Measurements from ENCODE around the gene RBMS2. TPM values are rescaled to one million over a fixed set of nuclear protein-coding genes. Genes with fewer than 3 reads are reported as not detected.

Gene RBMS2
- total and polyA plus RNA-seq, 9 of the 15 experiments (the other 6 are each of a cell fraction or from before 2014, with no cell fraction given), result 0.08 to 10.5 (median 0.31) TPM

DNA sequence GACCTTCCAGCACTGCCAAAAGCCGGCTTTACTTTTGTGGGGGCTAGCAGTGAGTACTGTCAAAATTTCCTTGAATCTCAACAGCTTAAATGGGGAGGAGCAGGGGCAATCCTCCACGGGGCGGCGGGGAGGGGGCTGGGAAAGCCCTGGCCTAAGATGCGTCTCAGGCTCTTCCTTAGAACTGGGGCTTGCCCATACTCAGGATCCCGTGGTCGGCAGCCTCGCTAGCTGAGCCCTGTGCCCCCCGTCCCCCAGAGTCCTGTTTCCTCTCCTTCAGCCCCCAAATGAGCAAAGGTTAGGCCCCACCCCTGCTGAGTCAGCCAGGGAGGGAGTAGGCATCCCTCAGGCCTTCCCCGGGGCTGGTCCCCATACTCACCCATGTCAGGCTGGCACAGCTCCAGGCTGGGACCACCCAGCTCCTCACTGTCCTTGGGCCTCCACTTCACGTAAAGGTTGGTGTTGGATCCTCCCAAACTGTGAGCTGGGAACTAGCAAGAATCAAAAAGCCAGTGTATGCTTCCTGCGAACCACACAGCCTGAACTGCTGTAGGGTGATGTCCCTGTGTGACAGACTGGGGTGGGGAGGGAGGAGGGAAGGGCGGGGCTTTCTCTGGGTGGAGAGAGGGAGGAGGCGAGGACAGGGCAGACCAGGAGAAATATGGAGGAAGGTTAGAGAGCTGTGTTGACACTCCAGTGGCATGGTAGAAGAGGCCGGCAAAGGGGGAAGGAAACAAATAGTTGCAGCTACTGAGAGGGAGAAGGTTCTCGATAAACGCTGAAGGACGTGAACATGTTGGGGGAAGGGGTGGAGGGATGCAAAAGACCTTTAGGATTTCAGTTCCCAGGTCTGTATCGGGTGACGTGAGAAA lies 114.4 kb downstream of the RBMS2 start (continued):
- no peak for TF ChIP-seq CHD4 (IDR thresholded peaks at IDR 0.05; ENCODE audit: insufficient read depth, insufficient replicate concordance, low read depth, low read length, poor library complexity, severe bottlenecking)
- TF ChIP-seq, protein P1, sequence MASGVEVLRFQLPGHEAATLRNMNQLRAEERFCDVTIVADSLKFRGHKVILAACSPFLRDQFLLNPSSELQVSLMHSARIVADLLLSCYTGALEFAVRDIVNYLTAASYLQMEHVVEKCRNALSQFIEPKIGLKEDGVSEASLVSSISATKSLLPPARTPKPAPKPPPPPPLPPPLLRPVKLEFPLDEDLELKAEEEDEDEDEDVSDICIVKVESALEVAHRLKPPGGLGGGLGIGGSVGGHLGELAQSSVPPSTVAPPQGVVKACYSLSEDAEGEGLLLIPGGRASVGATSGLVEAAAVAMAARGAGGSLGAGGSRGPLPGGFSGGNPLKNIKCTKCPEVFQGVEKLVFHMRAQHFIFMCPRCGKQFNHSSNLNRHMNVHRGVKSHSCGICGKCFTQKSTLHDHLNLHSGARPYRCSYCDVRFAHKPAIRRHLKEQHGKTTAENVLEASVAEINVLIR (CRISPR knock-in tag; IDR thresholded peaks at IDR 0.05), result no peak
- TF ChIP-seq ATF3 (IDR thresholded peaks at IDR 0.05), result peak; percentile 90
- TF ChIP-seq ATF3 (CRISPR knock-in tag; conservative IDR thresholded peaks at IDR 0.05), result no peak; the same call in 1 of the 2 replicates
- no peak for TF ChIP-seq SOX6 (IDR thresholded peaks at IDR 0.05)
- TF ChIP-seq ZNF124 (CRISPR knock-in tag; IDR thresholded peaks at IDR 0.05), result no peak
- no peak for TF ChIP-seq COPS2 (conservative IDR thresholded peaks at IDR 0.05)
- TF ChIP-seq TCF7 (IDR thresholded peaks at IDR 0.05; ENCODE audit: borderline replicate concordance), result no peak
- TF ChIP-seq, protein P2, sequence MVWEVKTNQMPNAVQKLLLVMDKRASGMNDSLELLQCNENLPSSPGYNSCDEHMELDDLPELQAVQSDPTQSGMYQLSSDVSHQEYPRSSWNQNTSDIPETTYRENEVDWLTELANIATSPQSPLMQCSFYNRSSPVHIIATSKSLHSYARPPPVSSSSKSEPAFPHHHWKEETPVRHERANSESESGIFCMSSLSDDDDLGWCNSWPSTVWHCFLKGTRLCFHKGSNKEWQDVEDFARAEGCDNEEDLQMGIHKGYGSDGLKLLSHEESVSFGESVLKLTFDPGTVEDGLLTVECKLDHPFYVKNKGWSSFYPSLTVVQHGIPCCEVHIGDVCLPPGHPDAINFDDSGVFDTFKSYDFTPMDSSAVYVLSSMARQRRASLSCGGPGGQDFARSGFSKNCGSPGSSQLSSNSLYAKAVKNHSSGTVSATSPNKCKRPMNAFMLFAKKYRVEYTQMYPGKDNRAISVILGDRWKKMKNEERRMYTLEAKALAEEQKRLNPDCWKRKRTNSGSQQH (CRISPR knock-in tag; IDR thresholded peaks at IDR 0.05), result no peak; the same call in 1 of the 2 replicates
- no peak for TF ChIP-seq TCF7L2 (IDR thresholded peaks at IDR 0.05; ENCODE audit: low read depth, low read length)
- no peak for TF ChIP-seq NCOA6 (IDR thresholded peaks at IDR 0.05)
- TF ChIP-seq POLR2B (IDR thresholded peaks at IDR 0.05; ENCODE audit: low read depth, partially characterized antibody), result peak; percentile 26
- TF ChIP-seq GABPB1 (CRISPR knock-in tag; IDR thresholded peaks at IDR 0.05), result no peak
- no peak for TF ChIP-seq BRF1 (IDR thresholded peaks at IDR 0.05; ENCODE audit: borderline replicate concordance, extremely low read depth, insufficient read length)
- TF ChIP-seq ZZZ3 (IDR thresholded peaks at IDR 0.05), result no peak
- TF ChIP-seq MAFG (tag; conservative IDR thresholded peaks at IDR 0.05), result peak; percentile 67
- no peak for TF ChIP-seq STAT5A (IDR thresholded peaks at IDR 0.05; ENCODE audit: borderline replicate concordance, low read length)
- TF ChIP-seq SRF (CRISPR knock-in tag; IDR thresholded peaks at IDR 0.05), result peak in 1 of 2 experiments; percentile 49; a peak in 2 of 4 replicates
- TF ChIP-seq, protein P3, sequence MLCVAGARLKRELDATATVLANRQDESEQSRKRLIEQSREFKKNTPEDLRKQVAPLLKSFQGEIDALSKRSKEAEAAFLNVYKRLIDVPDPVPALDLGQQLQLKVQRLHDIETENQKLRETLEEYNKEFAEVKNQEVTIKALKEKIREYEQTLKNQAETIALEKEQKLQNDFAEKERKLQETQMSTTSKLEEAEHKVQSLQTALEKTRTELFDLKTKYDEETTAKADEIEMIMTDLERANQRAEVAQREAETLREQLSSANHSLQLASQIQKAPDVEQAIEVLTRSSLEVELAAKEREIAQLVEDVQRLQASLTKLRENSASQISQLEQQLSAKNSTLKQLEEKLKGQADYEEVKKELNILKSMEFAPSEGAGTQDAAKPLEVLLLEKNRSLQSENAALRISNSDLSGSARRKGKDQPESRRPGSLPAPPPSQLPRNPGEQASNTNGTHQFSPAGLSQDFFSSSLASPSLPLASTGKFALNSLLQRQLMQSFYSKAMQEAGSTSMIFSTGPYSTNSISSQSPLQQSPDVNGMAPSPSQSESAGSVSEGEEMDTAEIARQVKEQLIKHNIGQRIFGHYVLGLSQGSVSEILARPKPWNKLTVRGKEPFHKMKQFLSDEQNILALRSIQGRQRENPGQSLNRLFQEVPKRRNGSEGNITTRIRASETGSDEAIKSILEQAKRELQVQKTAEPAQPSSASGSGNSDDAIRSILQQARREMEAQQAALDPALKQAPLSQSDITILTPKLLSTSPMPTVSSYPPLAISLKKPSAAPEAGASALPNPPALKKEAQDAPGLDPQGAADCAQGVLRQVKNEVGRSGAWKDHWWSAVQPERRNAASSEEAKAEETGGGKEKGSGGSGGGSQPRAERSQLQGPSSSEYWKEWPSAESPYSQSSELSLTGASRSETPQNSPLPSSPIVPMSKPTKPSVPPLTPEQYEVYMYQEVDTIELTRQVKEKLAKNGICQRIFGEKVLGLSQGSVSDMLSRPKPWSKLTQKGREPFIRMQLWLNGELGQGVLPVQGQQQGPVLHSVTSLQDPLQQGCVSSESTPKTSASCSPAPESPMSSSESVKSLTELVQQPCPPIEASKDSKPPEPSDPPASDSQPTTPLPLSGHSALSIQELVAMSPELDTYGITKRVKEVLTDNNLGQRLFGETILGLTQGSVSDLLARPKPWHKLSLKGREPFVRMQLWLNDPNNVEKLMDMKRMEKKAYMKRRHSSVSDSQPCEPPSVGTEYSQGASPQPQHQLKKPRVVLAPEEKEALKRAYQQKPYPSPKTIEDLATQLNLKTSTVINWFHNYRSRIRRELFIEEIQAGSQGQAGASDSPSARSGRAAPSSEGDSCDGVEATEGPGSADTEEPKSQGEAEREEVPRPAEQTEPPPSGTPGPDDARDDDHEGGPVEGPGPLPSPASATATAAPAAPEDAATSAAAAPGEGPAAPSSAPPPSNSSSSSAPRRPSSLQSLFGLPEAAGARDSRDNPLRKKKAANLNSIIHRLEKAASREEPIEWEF (CRISPR knock-in tag; IDR thresholded peaks at IDR 0.05), result no peak
- no peak for TF ChIP-seq XRCC3 (IDR thresholded peaks at IDR 0.05)

All from K562 (cell line).